MCF 10A (cell line): ENCODE measurements around the gene PPP2R3C. TPM values are rescaled to one million over a fixed set of nuclear protein-coding genes. Genes with fewer than 3 reads are reported as not detected.
A peak's percentile ranks its signal among the peaks of the same experiment; 100 is the strongest.

Experiments used
- Bru-seq: library from RNA; stranded (reverse); fragments of 400-500 nt; gene quantifications from one replicate; lab custom pipeline; 2021; lab: Mats Ljungman, UMichigan
- BruChase-seq, 2 experiments: library from RNA; stranded (reverse); fragments of 400-500 nt; gene quantifications; one replicate each; lab custom pipeline; 2021; lab: Mats Ljungman, UMichigan
- BruUV-seq: library from RNA; stranded (reverse); fragments of 400-500 nt; replicated peaks from 2 replicates; lab custom pipeline; 2021; lab: Mats Ljungman, UMichigan
- CTCF ChIA-PET: fragments of 300-600 bp; sonication (Branson Sonifier 250); formaldehyde crosslinking; extraction: SDS; loops from one replicate; lab custom pipeline; 2021; ENCODE audit warnings: antibody characterized with exemption, inconsistent platforms; lab: Yijun Ruan, JAX
- POLR2A ChIA-PET: fragments of 300-600, 350-650 bp; sonication (Branson Sonifier 250); formaldehyde crosslinking; extraction: SDS; loops from one replicate; lab custom pipeline; 2020; ENCODE audit warnings: antibody characterized with exemption, inconsistent platforms; lab: Yijun Ruan, JAX
- DNase-seq: peaks from one replicate; pipeline ENCODE4 v3.0.0-alpha.2; 2018; ENCODE audit not compliant: unreplicated experiment
- H3K27ac Mint-ChIP-seq: one replicate; pipeline ENCODE4 v1.8.0; 2022; ENCODE audit warnings: mild to moderate bottlenecking, low read depth, mixed read lengths; ENCODE audit not compliant: unreplicated experiment
- H3K27me3 Mint-ChIP-seq: one replicate; pipeline ENCODE4 v1.8.0; 2022; ENCODE audit warnings: mixed read lengths; ENCODE audit not compliant: insufficient read depth, unreplicated experiment
- H3K36me3 Mint-ChIP-seq: one replicate; pipeline ENCODE4 v1.8.0; 2022; ENCODE audit warnings: mild to moderate bottlenecking, moderate library complexity, mixed read lengths; ENCODE audit not compliant: insufficient read depth, unreplicated experiment
- H3K4me1 Mint-ChIP-seq: one replicate; pipeline ENCODE4 v1.8.0; 2022; ENCODE audit warnings: mixed read lengths; ENCODE audit not compliant: insufficient read depth, unreplicated experiment
- H3K4me3 Mint-ChIP-seq: one replicate; pipeline ENCODE4 v1.8.0; 2022; ENCODE audit warnings: mild to moderate bottlenecking, moderate library complexity, mixed read lengths; ENCODE audit not compliant: unreplicated experiment
- H3K9me3 Mint-ChIP-seq: one replicate; pipeline ENCODE4 v1.8.0; 2022; ENCODE audit warnings: mixed read lengths; ENCODE audit not compliant: unreplicated experiment
- intact Hi-C: fragments of 100-400 bp; cut with micrococcal nuclease; formaldehyde crosslinking; loops from 2 replicates; pipeline ENCODE4 v1.14.1; 2022
- long read RNA-seq: library from polyadenylated mRNA; stranded (forward); transcript quantifications from one replicate; pipeline ENCODE4 v2.0.0, GENCODE V29; 2022
- total RNA-seq: library from RNA; stranded (reverse); gene quantifications from 2 replicates; pipeline ENCODE4 v1.2.3, GENCODE V29; 2022
- TF ChIP-seq, protein P1 (sequence below): fragments of 200-600 bp; IDR thresholded peaks from one replicate; pipeline ENCODE4 v1.8.0; 2022; ENCODE audit warnings: antibody characterized with exemption, mild to moderate bottlenecking; ENCODE audit not compliant: unreplicated experiment

PPP2R3C gene
- total RNA-seq (16.9 and 21.6 TPM in 2 replicates), Bru-seq, nascent RNA (percentile 61 among the genes with signal in this experiment), BruChase-seq, experiment 1, labeled RNA remaining after a 6-hour chase (percentile 59 among the genes with signal in this experiment), BruChase-seq, experiment 2, labeled RNA remaining after a 2-hour chase (percentile 58 among the genes with signal in this experiment)
- long read RNA-seq, transcript PPP2R3C-201 (13 exons, 1,839 nt): major isoform, 12 of 57 reads
- long read RNA-seq, partial matches to known transcripts: 3 of 57 reads
- long read RNA-seq, other reads (novel, unspliced or antisense): 36 of 57 reads

- peak; percentile 99 for DNase-seq
- peak within 1 kb of the TSS; percentile 98 for H3K4me3 Mint-ChIP-seq
- BruUV-seq: no TSS peak
- no peaks in the 10 kb centered on the region for H3K9me3 Mint-ChIP-seq
- peak within 1 kb of the TSS; percentile 100 for H3K27ac Mint-ChIP-seq
- no peaks in the 10 kb centered on the region for H3K27me3 Mint-ChIP-seq
- H3K4me1 Mint-ChIP-seq: peaks cover 31% of the 10 kb centered on the region
- intact Hi-C loops: loop anchor here (1.0 to 2.0 kb wide), 5 partner anchors 76 to 281 kb away; partner anchors contain the start of genes FAM177A1, PSMA6 and SRP54
- CTCF ChIA-PET: interaction anchor here (0.6 to 1.4 kb wide), 8 partner anchors 81 to 423 kb away, joined by 3 to 6 read pairs (median 3); no protein-coding TSS in a partner anchor
- POLR2A ChIA-PET: interaction anchor here (0.7 to 5.0 kb wide), 50 partner anchors 9 to 694 kb away, joined by 3 to 85 read pairs (median 4); partner anchors contain the start of genes BAZ1A, FAM177A1, NFKBIA and PSMA6
- TF ChIP-seq, protein P1, sequence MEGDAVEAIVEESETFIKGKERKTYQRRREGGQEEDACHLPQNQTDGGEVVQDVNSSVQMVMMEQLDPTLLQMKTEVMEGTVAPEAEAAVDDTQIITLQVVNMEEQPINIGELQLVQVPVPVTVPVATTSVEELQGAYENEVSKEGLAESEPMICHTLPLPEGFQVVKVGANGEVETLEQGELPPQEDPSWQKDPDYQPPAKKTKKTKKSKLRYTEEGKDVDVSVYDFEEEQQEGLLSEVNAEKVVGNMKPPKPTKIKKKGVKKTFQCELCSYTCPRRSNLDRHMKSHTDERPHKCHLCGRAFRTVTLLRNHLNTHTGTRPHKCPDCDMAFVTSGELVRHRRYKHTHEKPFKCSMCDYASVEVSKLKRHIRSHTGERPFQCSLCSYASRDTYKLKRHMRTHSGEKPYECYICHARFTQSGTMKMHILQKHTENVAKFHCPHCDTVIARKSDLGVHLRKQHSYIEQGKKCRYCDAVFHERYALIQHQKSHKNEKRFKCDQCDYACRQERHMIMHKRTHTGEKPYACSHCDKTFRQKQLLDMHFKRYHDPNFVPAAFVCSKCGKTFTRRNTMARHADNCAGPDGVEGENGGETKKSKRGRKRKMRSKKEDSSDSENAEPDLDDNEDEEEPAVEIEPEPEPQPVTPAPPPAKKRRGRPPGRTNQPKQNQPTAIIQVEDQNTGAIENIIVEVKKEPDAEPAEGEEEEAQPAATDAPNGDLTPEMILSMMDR: no peak
- H3K36me3 Mint-ChIP-seq: peaks cover 16% of the 10 kb centered on the region
Observed at GRCh38 chr14:35121887-35122695, at the start of gene PPP2R3C, which contains the start of gene PRORP. Gene PPP2R3C (minus strand): TSS chr14:35121990. CDS start chr14:35121959, 31 bp downstream. Gene PRORP (plus strand): TSS chr14:35122552. CDS start chr14:35123246, 694 bp downstream.

GRCh38 chr14:35167496-35167895, 45.7 kb upstream of the PPP2R3C start:
- H3K4me3 Mint-ChIP-seq: no peak overlapping the region
- H3K27ac Mint-ChIP-seq: no peak overlapping the region
- no peaks in the 10 kb centered on the region for H3K9me3 Mint-ChIP-seq
- intact Hi-C loops: no loop called here
- BruUV-seq: no TSS peak
- CTCF ChIA-PET: no interaction called here
- POLR2A ChIA-PET: interaction anchor here (1.2 kb wide), 1 partner anchor 46 kb away, joined by 4 read pairs; no protein-coding TSS in a partner anchor
- no peak for DNase-seq
- peaks cover 7% of the 10 kb centered on the region for H3K36me3 Mint-ChIP-seq
- TF ChIP-seq, protein P1: no peak
- no peaks in the 10 kb centered on the region for H3K27me3 Mint-ChIP-seq
- H3K4me1 Mint-ChIP-seq: no peaks in the 10 kb centered on the region

- H3K9me3 Mint-ChIP-seq: no peaks in the 10 kb centered on the region
- TF ChIP-seq, protein P1: no peak
- ChIA-PET CTCF (no interaction called here), POLR2A (interaction anchor here (0.5 to 1.2 kb wide), 2 partner anchors 60 to 114 kb away, joined by 3 read pairs; no protein-coding TSS in a partner anchor)
- no peak for DNase-seq
- peaks cover 22% of the 10 kb centered on the region for H3K4me1 Mint-ChIP-seq
- BruUV-seq: no TSS peak
- no peaks in the 10 kb centered on the region for H3K27me3 Mint-ChIP-seq
- peak overlapping the region; percentile 12 for H3K27ac Mint-ChIP-seq
- H3K36me3 Mint-ChIP-seq: peaks cover 14% of the 10 kb centered on the region
- intact Hi-C loops: no loop called here
- H3K4me3 Mint-ChIP-seq: no peak overlapping the region
Observed at GRCh38 chr14:35164849-35165248, 43.1 kb upstream of the PPP2R3C start.
